Fibroblast of mammary gland (primary cell): ENCODE measurements around the gene SLC12A1.
"Not testable (repeated sequence)": the region's sequence is repeated elsewhere in the genome, so short reads cannot be mapped to it uniquely, and the experiment has no call there.

Experiments used
- DNase-seq: peaks from one replicate; pipeline ENCODE4 v3.0.0-alpha.2; 2010; ENCODE audit warnings: low read depth
- H3K4me3 ChIP-seq: 2 replicates; pipeline ENCODE4 v1.5.1; 2011; ENCODE audit warnings: low read depth, mild to moderate bottlenecking, low read length, moderate library complexity; ENCODE audit not compliant: control insufficient read depth
- TF ChIP-seq, protein P1 (sequence below): conservative IDR thresholded peaks from 2 replicates; pipeline ENCODE4 v1.5.1; 2011; ENCODE audit warnings: low read depth, low read length, inconsistent platforms; ENCODE audit not compliant: control insufficient read depth, insufficient read depth

Gene SLC12A1

DNA sequence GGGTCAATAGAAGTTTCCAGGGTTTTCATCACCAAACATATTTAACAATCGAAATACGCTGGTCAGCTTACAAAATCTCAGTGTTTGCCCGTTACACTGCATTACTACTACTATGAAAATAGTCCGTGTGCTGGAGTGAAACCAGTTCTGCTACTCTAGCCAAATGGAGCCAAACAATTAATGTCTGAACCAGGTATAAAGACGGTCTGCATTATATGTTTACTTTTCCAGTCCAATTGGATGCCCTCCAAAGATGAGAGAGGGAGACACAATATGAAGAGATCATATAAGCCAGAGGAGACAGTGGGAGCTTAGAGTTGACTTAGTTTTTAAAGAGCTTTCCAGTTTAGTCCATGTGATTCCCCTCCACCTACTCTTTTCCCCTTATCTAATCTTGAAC, 118.8 kb downstream of the SLC12A1 start:
- TF ChIP-seq, protein P1, sequence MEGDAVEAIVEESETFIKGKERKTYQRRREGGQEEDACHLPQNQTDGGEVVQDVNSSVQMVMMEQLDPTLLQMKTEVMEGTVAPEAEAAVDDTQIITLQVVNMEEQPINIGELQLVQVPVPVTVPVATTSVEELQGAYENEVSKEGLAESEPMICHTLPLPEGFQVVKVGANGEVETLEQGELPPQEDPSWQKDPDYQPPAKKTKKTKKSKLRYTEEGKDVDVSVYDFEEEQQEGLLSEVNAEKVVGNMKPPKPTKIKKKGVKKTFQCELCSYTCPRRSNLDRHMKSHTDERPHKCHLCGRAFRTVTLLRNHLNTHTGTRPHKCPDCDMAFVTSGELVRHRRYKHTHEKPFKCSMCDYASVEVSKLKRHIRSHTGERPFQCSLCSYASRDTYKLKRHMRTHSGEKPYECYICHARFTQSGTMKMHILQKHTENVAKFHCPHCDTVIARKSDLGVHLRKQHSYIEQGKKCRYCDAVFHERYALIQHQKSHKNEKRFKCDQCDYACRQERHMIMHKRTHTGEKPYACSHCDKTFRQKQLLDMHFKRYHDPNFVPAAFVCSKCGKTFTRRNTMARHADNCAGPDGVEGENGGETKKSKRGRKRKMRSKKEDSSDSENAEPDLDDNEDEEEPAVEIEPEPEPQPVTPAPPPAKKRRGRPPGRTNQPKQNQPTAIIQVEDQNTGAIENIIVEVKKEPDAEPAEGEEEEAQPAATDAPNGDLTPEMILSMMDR, result no peak
- DNase-seq, result no peak
- no peak overlapping the region for H3K4me3 ChIP-seq

- TF ChIP-seq, protein P1, result no peak
- no peak overlapping the region for H3K4me3 ChIP-seq
- no peak for DNase-seq
Observed at GRCh38 chr15:48325400-48325799, 119.3 kb downstream of the SLC12A1 start.

DNA sequence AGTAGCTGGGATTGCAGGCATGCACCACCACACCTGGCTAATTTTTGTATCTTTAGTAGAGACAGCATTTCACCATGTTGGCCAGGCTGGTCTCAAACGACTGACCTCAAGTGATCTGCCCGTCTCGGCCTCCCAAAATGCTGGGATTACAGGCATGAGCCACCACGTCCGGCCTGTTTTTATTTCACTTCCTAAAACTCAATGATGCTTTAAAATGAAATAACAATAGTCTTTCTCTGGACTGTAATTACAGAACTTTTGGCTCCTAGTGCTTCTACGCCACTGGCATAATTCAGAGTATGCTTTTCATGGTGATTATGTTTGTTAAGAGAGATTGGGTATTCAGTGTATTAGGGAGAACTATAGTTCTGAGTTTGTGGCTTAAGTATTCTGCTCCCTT, 120.1 kb downstream of the SLC12A1 start:
- not testable (repeated sequence) for DNase-seq, H3K4me3 ChIP-seq

- DNase-seq, result no peak
Observed at GRCh38 chr15:48330105-48330785, 124.1 kb downstream of the SLC12A1 start.

GRCh38 chr15:48330855-48331795, 125.0 kb downstream of the SLC12A1 start, which contains the start of gene DUT:
TSS of gene DUT (plus strand) at chr15:48331429. CDS start at chr15:48331516, 87 bp downstream.
- DNase-seq, result peak; percentile 74
- TF ChIP-seq, protein P1, result no peak
- peak within 1 kb of the TSS; percentile 85 for H3K4me3 ChIP-seq

More at GRCh38 chr15:48330105-48330785, 124.1 kb downstream of the SLC12A1 start:
- TF ChIP-seq, protein P1, result no peak
- H3K4me3 ChIP-seq, result peak overlapping the region; percentile 85

DNA sequence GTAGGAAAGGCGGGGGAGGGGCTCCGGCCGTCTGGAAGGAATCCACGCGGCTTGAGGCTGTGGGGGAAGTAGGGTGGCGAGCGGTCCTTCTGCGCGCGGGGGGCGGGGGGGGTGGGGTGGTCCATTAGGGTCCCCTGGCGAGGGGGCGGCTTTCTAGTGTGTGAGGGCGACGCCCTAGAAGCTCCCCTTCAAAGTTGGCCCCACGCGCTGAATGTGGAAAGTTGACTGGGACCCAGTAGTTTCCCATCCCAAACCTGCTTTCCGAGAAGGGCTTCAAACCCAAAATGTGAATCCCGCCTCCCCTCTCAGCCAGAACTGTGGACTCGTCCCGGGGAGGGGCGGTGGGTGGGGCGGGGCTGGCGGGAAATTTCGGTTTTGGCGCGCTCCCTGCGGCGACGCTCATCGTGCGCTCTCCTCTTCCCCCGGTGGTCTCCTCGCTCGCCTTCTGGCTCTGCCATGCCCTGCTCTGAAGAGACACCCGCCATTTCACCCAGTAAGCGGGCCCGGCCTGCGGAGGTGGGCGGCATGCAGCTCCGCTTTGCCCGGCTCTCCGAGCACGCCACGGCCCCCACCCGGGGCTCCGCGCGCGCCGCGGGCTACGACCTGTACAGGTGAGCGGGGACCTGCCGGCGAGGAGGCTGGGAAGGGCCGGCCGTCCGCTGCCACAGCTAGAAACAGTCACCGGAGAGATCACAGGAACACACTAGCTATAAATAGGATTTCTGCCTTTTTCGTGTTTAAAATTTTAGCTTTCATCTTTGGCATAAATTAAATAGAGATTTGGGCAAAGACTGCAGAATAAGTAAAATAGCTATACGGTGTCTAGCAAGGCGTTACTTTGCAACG, 125.9 kb downstream of the SLC12A1 start:
- peak; percentile 62 for DNase-seq
- TF ChIP-seq, protein P1, result no peak
- H3K4me3 ChIP-seq, result peak overlapping the region; percentile 85

DNA sequence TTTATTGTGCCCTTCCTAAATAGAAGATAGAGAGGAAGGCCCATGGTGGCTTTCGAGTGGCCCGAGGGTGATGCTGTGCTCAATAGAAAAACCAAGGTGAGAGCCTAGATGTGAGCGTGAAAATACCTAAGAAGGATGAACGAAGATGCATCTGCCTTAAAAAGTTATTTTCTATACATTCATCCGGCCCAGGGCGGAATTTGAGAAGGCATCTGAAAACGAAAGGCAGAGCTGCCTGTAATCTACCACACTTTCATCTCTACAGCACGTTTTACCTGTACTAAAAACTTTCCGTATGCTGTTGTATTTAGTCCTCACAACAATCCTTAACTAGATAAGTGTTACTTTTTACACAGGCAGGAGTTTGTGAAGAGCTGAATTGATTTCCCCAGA, 126.5 kb downstream of the SLC12A1 start:
- DNase-seq, result no peak
- H3K4me3 ChIP-seq, result peak overlapping the region; percentile 85
- TF ChIP-seq, protein P1, result no peak
